ENCODE results near the gene LCP2. TPM values are rescaled to one million over a fixed set of nuclear protein-coding genes. Genes with fewer than 3 reads are reported as not detected.

The LCP2 gene
- total RNA-seq (2014; rRNA removed; shearing (Covaris generic)) = 0.50 TPM in 1 of 2 replicates, not detected in the other
- not detected in 2 replicates for polyA plus RNA-seq (2015; cell fraction: cytosol; rRNA removed)
- 0.12 and 1.1 TPM in 2 replicates for polyA plus RNA-seq (2015; cell fraction: nucleus; rRNA removed)

DNA sequence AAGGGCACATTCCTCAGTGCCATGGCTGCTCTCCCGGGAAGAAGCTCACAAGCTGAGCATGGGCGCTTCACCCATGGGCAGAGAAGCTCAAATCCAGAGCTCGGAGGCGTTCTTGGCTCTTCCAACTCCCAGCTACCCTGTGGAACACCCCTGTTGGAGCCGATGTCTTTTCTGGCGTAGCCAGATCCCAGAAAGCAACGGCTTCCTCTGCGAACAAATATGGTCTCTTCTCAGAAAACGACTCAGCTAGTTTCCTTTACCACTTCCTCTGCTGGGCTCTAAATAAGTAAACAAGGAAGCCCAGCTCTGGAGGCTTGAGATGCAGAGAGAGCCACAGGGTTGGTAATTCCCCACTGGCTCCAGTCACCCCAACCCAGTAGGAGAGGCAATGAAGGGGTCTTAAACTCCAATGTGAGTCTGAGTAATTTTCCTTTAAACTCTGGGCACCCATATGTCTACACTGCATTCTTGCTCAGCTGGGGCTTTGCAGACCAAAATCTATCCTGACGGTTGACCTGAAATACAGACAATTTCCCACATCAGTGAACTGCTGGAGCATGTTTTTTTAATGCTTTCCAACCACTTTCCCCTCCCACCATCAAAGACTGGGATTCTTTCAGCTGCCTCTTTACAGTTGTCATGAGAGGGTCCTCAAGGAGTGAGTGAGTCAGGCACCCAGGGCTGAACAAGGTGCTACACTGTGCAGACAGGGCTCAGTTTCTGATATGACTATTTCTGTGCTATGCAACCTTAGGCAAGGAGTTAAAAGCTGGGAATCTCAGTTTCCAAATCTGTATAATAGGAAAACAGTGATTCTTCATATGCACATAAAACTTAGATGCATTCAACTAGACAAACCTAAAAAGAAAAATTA, at the start of gene LCP2:
LCP2 (minus strand) TSS at position 189 of the 874 bp plus-strand sequence; CDS start at position 23, 166 bp downstream.
- DNase-seq (ENCODE audit: low read depth) = peak; percentile 20

DNA sequence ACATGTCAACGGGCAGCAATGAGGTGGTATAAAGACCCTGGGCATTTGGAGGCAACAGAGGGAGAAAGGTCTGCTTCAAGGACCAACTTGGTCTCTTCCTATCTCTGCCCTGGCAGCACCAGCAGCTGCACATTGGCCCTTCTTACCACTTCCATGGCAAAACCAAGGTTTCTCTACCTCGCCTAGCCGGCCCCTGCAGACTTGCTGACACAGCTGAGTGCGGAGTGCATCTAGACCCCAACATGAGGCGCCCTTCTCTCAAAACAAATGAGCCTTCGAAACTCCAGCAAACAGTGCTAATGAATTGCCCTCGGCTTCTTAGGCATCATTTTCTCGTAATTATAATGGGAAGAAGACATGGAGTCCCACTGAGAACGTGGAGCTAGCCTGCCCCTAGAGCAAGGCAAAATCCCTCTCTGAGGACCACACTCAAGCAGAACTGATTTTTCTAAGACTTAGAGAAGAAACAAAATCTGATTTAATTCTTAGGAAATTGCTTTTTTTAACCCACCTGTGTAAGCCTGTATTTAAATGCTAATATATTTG, 49.5 kb upstream of the LCP2 start:
- no peak for DNase-seq (ENCODE audit: low read depth)

DNA sequence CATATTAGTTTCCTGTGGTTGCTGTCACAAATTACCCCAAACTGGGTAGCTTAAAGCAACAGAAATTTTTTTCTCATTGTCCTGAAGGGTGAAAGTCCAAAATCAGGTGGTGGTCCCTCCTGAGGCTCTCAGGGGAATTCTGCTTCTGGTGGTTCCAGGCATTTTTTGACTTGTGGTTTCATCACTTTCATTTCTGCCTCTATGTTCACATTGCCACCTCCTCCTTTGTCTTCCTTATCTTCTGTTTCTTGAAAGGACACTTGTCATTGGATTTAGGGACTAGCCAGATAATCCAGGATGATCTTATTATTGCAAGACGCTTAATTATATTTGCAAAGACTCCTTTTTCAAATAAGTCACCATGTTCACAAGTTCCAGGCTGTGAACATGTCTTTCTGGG, 48.4 kb upstream of the LCP2 start:
- DNase-seq (ENCODE audit: low read depth) = no peak

DNA sequence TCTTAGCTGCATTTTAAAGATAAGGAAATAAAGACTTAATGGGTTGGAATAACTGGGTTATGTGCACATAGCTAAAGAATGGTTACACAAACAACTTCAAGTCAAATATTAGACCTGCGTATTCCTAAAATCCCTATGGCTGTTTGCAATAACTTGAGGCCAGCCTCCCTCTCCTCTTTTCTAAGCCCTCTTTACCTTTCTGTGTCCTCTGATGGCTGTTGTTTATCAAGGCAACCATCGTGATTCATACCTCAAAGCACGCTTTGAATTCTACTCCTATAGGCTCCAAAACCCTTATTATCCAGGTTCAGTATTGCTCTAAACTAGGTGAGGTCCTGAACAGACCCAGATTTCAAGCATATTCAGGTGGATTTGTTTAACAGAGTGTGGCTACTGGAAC, 45.6 kb upstream of the LCP2 start:
- DNase-seq (ENCODE audit: low read depth) = no peak

DNA sequence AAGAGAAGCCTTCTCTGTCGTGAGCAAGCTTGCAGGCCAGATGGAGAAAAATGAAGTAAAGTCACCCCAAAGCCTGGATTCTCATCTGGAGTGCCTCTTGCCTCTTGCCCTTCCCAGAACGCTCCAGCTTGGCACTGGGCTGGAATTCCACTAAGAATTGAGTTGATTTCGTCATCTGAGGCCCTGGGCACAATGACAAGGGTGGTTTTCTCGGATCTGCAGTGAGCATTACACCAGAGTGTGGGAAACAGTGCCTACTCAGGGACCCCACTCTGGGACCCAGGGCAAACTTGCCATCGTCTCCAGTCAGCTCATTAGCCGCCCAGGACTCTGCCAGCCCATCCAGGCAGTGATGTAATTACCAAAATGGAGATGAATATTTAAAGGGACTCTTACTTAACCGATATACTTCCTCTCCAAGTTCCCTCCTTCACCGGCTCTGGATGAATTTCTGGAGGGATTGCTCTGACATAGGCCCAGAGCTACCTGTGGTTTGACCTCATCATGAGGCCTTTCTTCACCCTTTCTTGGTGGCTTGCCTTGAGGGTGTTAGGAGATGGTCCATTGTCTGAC, 44.7 kb upstream of the LCP2 start:
- no peak for DNase-seq (ENCODE audit: low read depth)

DNA sequence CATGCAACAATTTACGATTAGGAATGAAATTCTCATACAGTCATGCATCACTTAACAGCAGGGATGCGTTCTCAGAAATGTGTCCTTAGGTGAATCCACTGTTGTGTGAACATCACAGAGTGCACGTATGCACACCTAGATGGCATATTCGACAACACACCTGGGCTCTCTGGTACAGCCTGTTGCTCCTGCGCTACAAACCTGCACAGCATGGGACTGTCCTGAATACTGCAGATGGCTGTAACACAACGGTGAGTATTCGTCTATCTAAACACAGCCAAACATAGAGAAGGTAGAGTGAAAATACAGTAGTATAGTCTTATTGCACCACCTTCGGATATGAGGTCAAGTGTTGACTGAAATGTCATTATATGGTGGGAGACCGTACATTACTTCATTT, 44.0 kb upstream of the LCP2 start:
- DNase-seq (ENCODE audit: low read depth) = no peak

DNA sequence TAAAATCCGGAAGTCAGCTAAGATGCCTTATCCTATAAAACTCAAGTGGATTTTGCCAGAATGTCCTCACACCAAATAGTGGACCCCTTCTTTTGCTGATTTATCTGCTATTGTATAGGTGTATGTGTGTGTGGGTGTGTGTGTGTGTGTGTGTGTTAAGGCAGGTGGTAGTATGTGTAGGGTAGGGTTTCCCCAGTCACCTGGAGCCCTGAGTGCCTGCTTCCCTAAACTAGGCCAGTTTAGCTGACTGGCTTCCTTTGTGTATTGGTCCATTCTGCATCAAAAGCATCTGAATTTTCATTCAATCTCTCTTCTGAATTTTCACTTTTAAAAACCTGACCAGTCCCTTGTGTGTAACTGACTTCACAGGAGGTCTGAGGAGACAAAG, 42.2 kb upstream of the LCP2 start:
- no peak for DNase-seq (ENCODE audit: low read depth)

DNA sequence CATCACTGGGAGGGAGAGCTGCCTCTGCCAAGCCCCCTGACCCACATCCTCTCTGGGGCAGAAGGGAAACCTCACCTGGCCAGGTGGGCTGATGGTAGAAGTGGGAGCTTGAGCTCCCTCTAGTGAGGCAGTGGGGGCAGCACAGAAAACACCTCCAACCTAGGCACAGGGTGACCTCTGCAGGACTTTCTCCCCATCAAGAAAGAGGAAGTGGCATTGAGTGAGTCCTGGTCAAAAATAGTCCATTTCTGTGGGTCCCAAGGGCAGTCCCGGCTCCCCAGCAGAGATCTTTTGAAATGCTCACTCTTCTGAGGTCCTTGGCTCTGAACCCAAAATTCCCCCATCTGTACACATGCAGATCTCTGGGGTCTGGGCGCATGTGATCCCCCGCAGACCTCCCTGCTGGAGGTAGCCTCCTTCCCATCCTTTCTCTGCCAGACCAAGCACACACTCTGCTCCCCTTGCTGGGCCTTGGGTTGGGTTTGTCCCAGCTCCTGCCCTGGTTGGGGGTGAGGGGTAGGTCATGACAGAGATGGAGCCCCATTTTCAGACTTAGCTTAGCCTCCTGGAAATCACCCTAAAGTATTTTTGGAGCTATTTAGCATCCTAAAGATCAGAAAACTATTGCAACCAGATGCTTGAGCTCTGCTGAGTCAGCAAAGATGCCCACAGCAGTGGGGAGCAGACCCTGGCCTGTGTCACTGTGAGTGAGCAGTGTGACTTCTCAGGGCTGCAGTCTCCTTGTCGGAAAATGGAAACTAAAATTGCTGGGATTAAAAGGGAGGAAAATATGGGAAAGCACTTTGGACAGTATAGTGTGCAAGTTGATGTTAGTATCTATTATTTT, 41.6 kb upstream of the LCP2 start:
- peak; percentile 22 for DNase-seq (ENCODE audit: low read depth)

DNA sequence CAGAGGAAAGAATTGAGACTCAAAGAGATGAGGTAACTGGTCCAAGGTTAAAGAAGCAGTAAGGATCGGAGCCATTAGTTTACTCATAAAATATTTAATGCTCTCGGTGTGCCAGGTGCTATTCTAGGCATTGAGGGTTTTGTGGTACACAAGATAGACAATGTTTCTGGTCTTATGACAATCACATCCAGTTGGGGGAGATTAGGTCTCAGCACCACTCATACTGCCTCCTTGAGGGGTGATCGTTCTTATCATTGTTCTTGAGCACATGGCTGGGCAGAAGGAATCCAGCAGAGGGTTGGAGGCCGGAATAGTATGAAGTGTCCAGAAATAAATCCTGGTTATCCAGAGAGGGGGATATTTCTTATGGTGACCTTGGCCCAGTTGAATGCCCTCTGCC, 40.7 kb upstream of the LCP2 start:
- DNase-seq (ENCODE audit: low read depth) = no peak

DNA sequence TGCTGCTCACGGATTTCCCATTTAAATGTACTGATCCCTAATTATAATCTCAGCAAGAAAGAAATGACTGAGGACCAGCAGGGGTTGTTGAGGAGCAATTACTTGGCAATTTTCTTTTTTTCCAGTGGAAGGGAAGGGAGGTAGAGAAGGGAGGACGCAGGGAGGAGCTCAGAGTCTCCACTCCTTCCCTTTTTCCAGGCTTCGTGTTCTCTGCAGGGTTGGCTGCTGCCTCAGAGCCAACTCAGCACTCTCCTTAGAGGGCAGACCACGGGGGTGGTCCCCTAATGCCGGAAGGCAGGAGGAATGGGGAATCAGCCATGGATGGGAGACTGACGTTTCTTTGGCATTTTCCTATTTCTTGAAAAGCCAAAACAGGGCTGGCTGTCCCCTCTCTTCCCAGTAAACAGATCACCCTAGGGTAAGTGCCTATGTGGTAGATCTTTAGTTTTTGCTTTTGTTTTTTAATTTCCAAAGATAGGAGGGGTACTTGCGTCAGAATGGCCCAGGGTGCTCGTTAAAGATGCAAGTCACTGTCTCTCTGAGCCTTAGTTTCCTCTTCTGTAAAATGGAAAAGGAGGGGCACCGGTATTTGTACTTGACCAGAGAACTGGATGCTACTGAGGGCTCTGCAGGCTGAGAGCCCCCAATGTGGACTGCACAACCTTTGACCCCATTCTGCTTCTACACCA, 39.6 kb upstream of the LCP2 start:
- DNase-seq (ENCODE audit: low read depth) = no peak

DNA sequence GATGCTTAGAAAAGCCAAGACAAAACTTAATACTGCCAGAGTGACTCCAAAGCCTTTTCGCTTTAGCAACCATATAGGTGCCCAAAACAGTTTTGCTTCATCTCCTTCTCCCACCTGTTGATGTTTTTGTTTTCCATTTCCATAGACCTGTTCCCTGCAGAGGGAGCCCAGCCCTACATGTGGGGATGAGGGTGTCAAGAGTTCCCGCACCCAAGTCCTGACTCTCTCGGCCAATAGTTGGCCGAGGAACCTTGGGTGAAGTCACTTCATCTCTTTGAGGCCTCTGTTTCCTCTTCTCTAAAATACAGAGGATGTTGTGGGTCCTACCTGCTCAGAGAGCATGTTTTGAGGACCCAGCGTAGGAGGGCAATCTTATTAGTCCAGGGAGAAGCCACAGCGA, 38.5 kb upstream of the LCP2 start:
- no peak for DNase-seq (ENCODE audit: low read depth)

DNA sequence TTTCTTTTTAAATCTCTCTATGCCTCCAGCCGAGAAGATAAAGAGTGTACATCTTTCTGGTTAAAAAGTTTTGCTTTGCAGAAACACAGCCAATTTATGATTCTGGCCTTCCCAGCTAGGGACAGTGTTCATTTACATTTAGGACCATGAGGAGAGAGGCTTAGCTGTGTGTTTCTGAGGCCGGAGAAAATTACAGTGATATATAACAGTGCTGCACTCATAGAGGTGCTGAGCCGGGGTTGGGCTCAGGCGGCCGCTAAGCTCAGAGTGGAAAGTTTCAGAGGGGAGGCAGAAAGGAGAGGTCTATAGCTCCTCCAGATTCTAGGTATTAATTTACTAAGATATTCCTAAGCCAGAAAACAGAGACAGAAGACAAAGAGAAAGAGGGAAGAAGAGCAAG, 37.0 kb upstream of the LCP2 start:
- no peak for DNase-seq (ENCODE audit: low read depth)

DNA sequence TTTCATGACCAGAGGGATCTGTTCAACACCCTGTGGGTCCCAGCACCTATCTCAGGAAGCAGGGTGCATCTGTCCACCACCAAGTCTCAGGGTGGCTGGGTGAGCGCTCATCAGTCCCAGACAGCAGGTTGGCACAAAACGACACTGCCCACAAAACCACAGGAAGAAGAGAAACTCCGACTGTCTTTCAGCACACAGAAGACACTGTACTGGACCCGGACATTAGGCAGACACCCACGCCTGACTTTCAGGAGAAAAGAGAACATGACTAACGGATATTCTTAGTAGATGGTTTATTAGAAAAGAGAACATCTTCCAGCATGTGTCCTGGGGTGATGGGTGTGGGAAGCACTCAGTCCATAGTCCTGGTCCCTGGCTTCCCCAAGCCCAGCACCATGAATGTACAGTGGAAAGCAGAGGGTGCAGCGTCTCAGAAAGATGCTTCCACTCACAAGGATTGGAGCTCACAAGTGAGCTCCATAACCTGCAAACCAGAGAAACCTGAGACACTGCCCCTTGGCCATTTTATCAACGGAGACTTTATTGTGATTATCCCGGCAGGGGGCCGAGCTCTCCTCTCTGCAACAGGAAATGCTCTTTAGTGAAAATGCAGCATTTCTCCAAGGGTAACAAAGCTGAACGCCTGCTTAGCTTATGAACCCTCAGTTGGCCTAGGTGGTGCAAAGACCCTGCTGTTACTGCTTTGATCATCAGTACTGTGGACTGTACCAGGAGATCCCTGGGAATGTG, 35.8 kb upstream of the LCP2 start:
- no peak for DNase-seq (ENCODE audit: low read depth)

DNA sequence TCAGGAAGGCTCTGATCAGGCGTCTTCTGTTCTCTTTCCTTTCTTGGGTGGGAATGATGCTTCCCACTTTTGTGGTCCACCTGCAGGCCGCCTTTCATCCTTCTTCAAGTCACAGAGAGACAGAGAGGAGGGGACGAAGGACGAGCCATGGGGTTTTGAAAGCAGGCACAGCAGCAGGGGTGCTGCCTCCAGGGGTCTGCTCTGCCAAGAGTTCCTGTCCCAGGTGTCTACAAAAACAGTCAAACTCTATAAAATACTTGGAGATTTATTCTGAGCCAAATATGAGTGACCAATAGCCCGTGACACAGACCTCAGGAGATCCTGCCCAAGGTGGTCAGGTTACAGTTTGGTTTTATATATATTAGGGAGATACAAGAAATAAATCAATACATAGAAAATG, 34.5 kb upstream of the LCP2 start:
- no peak for DNase-seq (ENCODE audit: low read depth)

DNA sequence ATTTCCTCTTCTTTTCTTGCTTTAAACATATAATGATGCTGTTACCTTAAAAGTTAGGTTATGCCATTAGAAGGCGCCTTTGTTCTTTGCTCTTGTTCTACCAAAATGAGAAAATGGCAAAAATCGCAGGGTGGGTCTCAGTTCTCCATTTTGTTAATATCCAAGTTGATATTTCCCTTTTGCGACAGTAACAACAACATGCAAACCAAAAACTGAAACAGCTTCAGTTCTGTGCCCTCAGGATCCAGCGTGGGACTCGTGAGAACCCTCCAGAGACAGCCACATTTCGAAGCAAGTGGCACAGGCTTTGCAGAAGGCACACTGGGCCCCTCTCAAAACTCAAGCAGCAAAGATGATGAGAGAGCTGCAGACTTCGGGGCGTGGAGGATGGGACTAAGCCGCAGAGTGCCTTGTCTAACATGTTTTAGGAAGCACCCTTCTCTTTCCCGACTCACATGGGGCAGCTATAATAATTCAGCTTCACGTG, 33.0 kb upstream of the LCP2 start:
- no peak for DNase-seq (ENCODE audit: low read depth)

DNA sequence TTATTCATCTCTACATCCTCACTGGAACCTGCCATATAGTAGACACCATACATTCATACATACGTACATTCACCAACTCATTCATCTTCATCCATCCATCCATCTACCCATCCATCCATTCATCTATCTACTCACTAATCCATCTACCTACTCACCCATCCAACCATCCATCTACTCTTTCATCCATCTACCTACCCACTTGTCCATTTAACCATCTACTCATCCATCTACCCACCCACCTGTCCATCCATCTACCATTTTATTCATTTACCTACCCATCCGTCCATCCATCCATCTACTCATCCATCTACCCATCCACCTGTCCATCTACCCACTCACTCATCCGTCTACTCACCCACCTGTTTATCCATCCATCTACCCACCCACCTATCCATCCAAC, 31.9 kb upstream of the LCP2 start:
- no peak for DNase-seq (ENCODE audit: low read depth)

DNA sequence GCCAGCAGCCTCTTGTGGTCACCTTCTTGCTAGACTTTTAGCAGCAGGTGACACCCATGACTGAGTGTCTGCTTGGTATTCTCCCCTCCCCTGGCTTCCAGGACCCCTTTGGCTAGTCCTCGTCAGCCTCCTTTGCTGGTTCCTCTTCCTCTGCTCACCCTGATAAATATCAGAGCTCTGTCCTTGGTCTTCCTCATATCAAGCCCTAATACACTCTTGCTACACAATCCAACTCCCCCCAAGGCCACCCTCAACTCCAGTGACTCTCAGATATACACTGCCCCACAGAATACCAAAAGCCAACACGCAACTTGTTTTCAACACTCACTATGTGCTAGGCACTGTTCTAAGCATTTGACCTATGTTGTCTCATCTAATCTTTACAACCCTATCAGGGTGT, 30.3 kb upstream of the LCP2 start:
- no peak for DNase-seq (ENCODE audit: low read depth)

DNA sequence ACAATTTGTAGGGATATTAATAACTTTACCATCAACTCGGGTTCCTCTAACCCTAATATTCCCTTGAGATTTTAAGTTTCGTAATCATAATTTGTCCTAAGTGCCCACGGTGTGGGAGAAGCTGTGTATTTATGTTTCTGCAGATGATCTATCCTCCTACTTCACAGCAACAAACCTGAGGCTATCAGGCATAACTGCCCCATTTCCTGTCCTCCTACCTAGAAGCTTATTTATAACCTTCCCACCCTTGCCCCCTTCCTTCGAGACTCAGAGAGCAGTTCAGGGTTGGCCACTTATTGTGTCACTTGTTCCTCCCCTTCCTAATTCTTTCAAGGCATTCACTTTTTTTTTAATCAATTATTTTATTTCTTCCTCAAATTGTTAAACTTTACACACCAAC, 29.6 kb upstream of the LCP2 start:
- DNase-seq (ENCODE audit: low read depth) = no peak

DNA sequence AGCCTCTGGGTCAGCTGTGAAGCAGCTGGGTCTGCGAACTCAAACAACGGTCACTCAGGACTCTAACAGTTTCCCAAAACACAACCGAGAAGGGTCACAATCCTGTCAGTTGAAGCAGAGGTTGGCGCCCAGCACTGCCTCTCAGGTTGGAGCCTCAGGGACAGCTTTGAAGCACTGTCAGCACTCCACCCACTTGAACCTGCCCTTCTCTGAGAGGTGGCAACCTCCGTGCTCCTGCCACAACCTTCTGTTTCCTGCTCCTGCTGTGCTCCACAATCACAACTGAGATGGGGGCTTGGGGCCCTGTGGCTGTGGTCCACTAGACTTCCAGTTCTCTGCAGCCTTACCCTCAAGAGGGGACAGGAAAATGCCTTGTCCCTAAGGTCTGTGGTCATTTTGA, 21.7 kb upstream of the LCP2 start:
- DNase-seq (ENCODE audit: low read depth) = no peak

DNA sequence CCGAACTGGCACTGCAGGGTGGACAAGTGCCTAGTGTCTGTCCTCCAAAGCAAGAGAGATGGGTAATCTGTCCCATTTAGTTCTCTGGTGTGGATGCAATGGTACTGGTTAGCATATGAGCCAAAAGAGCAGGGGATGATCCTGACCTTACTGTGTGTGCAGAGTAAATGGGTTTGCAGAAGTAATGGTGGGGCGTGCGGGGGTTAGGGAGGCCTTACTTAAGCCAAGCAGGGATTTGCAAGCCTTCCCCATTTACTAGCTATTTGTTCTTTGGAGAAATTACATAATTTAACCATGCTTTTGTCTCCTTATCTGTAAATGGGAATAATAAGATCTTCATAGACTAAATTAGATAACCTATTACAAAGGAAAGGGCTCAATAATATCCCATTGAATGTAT, 19.9 kb upstream of the LCP2 start:
- DNase-seq (ENCODE audit: low read depth) = no peak
